Left hindlimb (tissue), 1 donor: Measurements from ENCODE around the gene SLC38A6.

Source experiments
- DNase-seq: peaks from one replicate; pipeline ENCODE4 v3.0.0-alpha.2; 2018

The SLC38A6 gene

GRCh38 chr14:60980811-60981632, at the start of gene SLC38A6, which contains the start of gene TRMT5:
Gene SLC38A6, plus strand, starts transcription at chr14:60981245. Its CDS starts 33 bp downstream, at chr14:60981278.
Gene TRMT5, minus strand, starts transcription at chr14:60981079. Its CDS starts 106 bp downstream, at chr14:60980973.
- peak; percentile 98 for DNase-seq

- no peak for DNase-seq
Observed at GRCh38 chr14:60933920-60934655, 47.0 kb upstream of the SLC38A6 start.

GRCh38 chr14:60935319-60935718, 45.7 kb upstream of the SLC38A6 start:
- no peak for DNase-seq

GRCh38 chr14:60943637-60944032, 37.4 kb upstream of the SLC38A6 start:
- DNase-seq, result no peak

GRCh38 chr14:60944204-60944603, 36.8 kb upstream of the SLC38A6 start:
- no peak for DNase-seq

GRCh38 chr14:60945984-60946383, 35.1 kb upstream of the SLC38A6 start:
- no peak for DNase-seq

- no peak for DNase-seq
Observed at GRCh38 chr14:60946773-60947172, 34.3 kb upstream of the SLC38A6 start.

GRCh38 chr14:60951776-60952435, 29.1 kb upstream of the SLC38A6 start:
- no peak for DNase-seq

GRCh38 chr14:60956202-60956601, 24.8 kb upstream of the SLC38A6 start:
- DNase-seq, result no peak

GRCh38 chr14:60956632-60957031, 24.4 kb upstream of the SLC38A6 start:
- DNase-seq, result no peak

- no peak for DNase-seq
Observed at GRCh38 chr14:60958146-60958545, 22.9 kb upstream of the SLC38A6 start.

GRCh38 chr14:60963761-60964160, 17.3 kb upstream of the SLC38A6 start:
- no peak for DNase-seq

GRCh38 chr14:60964904-60965303, 16.1 kb upstream of the SLC38A6 start:
- no peak for DNase-seq

GRCh38 chr14:60965402-60965801, 15.6 kb upstream of the SLC38A6 start:
- no peak for DNase-seq

- DNase-seq, result no peak
Observed at GRCh38 chr14:60968099-60968498, 12.9 kb upstream of the SLC38A6 start.

GRCh38 chr14:60968671-60969070, 12.4 kb upstream of the SLC38A6 start:
- no peak for DNase-seq

GRCh38 chr14:60970146-60970545, 10.9 kb upstream of the SLC38A6 start:
- DNase-seq, result no peak

- no peak for DNase-seq
Observed at GRCh38 chr14:60971271-60971670, 9.8 kb upstream of the SLC38A6 start.

- no peak for DNase-seq
Observed at GRCh38 chr14:60972295-60972694, 8.8 kb upstream of the SLC38A6 start.

GRCh38 chr14:60973070-60973469, 8.0 kb upstream of the SLC38A6 start:
- DNase-seq, result no peak

GRCh38 chr14:60974090-60974651, 6.9 kb upstream of the SLC38A6 start:
- no peak for DNase-seq

- no peak for DNase-seq
Observed at GRCh38 chr14:60975551-60975950, 5.5 kb upstream of the SLC38A6 start.

- no peak for DNase-seq
Observed at GRCh38 chr14:60977847-60978246, 3.2 kb upstream of the SLC38A6 start.
